GM08714 (cell line): ENCODE data around the gene TEKT5.
A peak's percentile ranks its signal among the peaks of the same experiment; 100 is the strongest.
"Not testable (repeated sequence)": the region's sequence is repeated elsewhere in the genome, so short reads cannot be mapped to it uniquely, and the experiment has no call there.

Experiments
- H3K4me3 ChIP-seq: fragments of 200-500 bp; sonication (Bioruptor generic); 2 replicates; pipeline ENCODE4 v1.5.1; 2014; ENCODE audit warnings: mild to moderate bottlenecking, low read length, inconsistent platforms
- ZNF274 ChIP-seq: IDR thresholded peaks from 2 replicates; pipeline ENCODE4 v1.6.1; 2012; ENCODE audit warnings: mild to moderate bottlenecking, low read depth, low read length

TEKT5 gene

GRCh38 chr16:10694830-10695229, at the start of gene TEKT5:
Gene TEKT5 (minus strand): TSS chr16:10694930. CDS start chr16:10694873, 57 bp downstream.
- H3K4me3 ChIP-seq, result no peak within 1 kb of the TSS
- no peak for TF ChIP-seq ZNF274

DNA sequence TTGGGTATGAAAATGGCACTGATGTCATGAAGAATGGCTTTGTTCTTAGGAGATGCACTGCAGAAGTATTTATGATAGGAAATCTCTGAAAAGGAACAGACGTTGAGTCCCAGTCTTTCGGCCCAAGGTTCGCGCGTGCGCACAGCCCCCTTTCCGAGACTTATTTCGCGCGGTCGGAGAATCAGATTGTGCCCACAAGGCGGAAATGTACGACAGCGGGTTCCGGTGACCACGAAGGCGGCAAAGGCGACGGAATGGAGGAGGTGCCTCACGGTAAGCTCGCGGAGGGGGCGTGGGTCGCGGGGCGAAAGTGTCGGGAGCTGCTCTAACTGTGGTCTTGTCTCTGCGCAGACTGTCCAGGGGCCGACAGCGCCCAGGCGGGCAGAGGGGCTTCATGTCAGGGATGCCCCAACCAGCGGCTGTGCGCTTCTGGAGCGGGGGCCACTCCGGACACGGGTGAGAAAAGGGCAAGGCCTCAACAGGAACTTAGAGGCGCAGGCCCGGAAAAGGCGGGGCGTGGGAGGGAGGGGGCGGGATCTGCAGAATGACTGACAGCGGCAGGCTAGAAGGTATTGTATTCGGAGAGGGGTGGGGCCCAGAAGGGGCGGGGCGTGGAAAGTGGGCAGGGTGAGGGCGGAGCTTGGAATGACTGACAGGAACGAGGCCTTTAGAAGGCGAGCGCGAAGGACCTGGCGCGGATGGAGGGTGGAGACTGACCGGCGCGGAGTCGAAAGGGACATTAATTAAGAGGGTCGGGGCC, 49.1 kb upstream of the TEKT5 start, which contains the start of gene NUBP1:
Gene NUBP1 (plus strand): TSS at position 233 of the 760 bp plus-strand sequence. CDS start 22 bp downstream, at position 255.
- peak within 1 kb of the TSS; percentile 66 for H3K4me3 ChIP-seq
- no peak for TF ChIP-seq ZNF274

DNA sequence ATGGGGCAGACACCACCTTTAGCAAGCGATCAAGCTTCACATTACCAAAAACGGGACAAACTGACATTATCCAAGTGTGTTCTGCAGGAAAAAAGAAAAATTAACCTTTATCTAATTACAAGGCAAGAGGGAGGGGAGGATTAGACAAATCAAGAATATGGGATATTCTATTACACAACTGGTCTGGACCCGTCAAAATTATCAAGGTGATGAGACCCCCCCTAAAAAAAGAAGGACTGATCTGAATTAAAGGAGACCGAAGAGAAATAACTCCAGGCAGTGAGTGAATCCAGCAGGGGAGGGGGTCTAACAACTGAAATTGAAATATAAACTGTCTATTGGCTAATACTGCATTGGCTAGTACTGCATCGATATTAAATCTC, 48.5 kb upstream of the TEKT5 start:
- peak overlapping the region; percentile 66 for H3K4me3 ChIP-seq
- TF ChIP-seq ZNF274, result no peak

DNA sequence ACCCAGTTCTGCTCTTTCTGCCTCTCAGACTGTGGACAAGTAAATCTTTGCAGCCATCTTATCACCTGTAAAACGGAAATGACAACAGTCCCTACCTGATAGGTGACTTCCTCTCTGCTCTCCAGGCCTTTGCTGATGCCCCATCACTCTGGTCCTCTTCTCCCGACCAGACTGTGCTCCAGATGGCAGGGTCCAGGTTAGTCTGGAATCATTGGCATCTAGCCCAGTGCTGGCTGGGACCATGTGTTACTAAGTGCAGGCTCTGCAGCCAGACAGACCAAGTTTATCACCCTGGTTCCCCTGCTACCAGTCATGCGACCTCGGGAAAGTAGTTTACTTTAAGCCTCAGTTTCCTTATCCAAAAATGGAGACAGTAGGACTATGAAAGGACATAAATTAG, 47.1 kb upstream of the TEKT5 start:
- no peak overlapping the region for H3K4me3 ChIP-seq
- TF ChIP-seq ZNF274, result no peak

GRCh38 chr16:10741249-10741648, 46.5 kb upstream of the TEKT5 start:
- H3K4me3 ChIP-seq, result not testable (repeated sequence)

GRCh38 chr16:10740845-10741208, 46.1 kb upstream of the TEKT5 start:
- H3K4me3 ChIP-seq, result no peak overlapping the region
- TF ChIP-seq ZNF274, result no peak

GRCh38 chr16:10740000-10740844, 45.5 kb upstream of the TEKT5 start:
- no peak for TF ChIP-seq ZNF274
- H3K4me3 ChIP-seq, result no peak overlapping the region

- H3K4me3 ChIP-seq, result no peak overlapping the region
- TF ChIP-seq ZNF274, result no peak
Measured at GRCh38 chr16:10738231-10739077, 43.7 kb upstream of the TEKT5 start.

DNA sequence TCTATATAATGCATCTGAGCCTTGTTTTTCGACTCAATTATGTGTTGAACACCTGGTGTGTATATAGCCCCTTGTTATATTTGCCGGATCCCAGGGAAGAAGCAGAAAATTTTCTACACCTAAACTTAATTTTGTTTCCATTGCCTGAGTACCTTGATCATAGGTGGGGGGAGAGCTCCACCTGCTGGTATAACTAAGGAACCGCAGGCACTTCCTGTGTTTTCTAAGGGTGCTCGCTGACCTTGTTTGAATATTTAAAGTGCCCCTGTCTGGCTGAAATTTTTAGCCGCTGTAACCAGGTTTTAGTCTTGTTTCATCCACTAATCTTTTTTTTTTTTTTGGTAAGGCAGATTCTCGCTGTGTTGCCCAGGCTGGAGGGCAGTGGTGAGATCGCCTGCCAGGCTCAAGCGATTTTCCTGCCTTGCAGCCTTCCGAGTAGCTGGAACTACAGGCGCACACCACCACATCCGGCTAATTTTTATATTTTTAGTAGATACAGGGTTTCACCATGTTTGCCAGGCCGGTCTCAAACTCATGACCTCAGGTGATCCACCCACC, 42.4 kb upstream of the TEKT5 start:
- no peak for TF ChIP-seq ZNF274
- peak overlapping the region; percentile 40; the same call in 1 of the 2 replicates for H3K4me3 ChIP-seq

DNA sequence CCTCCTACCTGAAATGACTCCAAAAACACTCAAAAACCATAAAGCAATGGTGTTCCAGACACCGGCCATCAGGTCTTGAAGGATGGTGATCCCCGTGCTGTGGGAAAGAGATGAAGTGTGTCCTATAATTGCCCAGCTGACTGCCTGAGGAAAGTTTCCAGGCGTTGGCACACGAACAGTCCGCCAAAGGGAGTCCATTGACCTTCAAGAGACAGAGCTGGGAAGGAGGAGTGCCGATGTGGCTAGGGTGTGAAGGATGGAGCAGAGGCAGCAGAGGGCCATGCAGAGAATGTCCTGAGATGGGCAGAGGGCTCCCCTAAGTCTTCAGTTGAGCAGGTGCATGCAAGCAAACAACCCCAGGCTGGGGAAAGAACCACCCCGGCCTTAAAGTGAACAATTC, 37.1 kb upstream of the TEKT5 start:
- TF ChIP-seq ZNF274, result no peak
- no peak overlapping the region for H3K4me3 ChIP-seq

DNA sequence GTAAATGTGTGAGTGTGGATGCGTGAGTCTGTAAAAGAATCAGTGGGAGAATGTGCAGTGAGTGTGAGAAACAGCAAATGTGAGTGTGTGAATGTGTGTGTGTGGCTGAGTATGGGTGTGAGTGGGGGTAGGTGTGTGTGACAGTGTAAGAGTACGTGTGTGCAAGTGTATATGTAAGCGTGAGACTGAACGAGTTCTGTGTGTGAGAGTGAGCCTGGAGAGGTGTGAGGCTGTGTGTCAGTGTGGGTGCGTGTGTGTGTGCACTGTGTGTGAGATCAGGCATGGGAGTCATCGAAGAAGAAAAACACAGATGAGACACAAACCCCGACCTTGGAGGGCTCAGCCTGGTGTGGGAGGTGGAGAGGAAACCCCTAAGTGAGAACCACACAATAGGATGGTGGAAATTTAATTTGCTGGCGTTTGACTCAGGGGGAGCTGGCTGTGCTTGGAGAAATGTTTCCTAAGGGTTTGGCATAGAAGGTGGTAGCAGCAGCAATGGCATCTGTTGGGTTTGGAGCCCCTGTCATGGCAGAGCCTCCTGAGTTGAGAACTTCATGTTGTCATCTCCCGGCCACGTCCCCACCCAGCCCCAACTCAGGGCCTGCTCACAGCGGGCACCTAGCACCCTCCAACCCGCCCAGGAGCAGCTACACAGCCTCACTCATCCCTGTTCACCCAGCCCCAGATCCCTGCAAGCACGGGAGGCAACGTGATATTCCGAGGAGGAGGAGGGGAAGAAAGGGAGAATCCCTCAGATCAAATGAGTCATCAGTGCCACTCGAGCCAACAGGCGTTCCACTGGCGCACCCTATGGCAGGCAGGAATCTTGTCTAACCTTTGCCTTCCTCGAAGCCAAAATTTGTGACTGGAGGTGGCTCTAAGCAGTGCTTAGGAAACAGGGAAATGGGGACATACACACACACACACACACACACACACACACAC, 34.6 kb upstream of the TEKT5 start:
- H3K4me3 ChIP-seq, result no peak overlapping the region
- no peak for TF ChIP-seq ZNF274

GRCh38 chr16:10728003-10728887, 33.5 kb upstream of the TEKT5 start:
- TF ChIP-seq ZNF274, result no peak
- no peak overlapping the region for H3K4me3 ChIP-seq

DNA sequence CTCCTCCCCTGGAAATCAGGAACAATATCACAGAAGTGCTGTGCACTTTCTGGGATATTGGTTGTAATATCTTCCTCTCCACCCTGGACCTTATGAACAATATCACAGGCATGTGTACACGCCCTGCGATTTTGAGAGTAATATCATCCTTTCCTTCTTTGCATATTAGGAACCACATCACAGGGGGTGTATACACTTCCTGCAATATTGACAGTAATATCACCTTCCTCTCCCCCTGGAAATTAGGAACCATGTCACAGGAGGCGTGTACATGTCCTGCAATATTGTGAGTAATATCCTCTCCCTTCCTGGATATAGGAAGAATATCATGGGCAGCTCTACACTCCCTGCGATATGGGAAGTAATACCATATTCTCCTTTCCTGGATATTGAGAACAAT, 14.2 kb upstream of the TEKT5 start:
- no peak overlapping the region for H3K4me3 ChIP-seq
- no peak for TF ChIP-seq ZNF274
